ENCODE results near the gene DPY19L3. TPM values are rescaled to one million over a fixed set of nuclear protein-coding genes. Genes with fewer than 3 reads are reported as not detected.

Gene DPY19L3
- total and polyA plus RNA-seq, 2 experiments from 2014 or later = 12.5 to 64.3 TPM

DNA sequence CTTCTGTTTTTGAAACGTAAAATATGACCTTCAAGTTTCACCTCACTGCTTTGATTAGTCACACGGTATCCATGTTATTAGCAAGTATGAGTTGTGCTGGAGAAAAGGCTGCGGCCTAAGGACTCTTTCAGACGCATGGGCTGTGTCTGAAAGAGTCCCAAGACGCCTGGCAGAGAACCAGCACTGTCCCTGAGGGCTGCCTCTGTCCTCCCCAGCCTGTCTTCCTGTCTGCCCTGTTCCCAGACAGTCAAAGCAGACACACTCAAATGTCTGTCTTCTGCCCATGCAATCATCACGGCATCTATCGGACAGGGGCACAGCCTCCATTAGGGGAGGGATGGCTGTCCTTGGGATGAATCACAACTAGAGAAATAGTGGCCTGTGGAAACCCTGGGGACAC, 65.5 kb downstream of the DPY19L3 start:
- H3K27me3 ChIP-seq = no peaks in the 10 kb centered on the region
- DNase-seq (ENCODE audit: low read depth in 1 of 2, low spot score in 1 of 2) = no peak
- H3K27ac ChIP-seq = no peak overlapping the region
- no peaks in the 10 kb centered on the region for H3K4me1 ChIP-seq (ENCODE audit: low read depth)
- H3K9me3 ChIP-seq (ENCODE audit: low read depth) = no peaks in the 10 kb centered on the region
- no peak overlapping the region for H3K4me3 ChIP-seq
- H3K36me3 ChIP-seq = peaks cover 8% of the 10 kb centered on the region
- TF ChIP-seq, protein P1, sequence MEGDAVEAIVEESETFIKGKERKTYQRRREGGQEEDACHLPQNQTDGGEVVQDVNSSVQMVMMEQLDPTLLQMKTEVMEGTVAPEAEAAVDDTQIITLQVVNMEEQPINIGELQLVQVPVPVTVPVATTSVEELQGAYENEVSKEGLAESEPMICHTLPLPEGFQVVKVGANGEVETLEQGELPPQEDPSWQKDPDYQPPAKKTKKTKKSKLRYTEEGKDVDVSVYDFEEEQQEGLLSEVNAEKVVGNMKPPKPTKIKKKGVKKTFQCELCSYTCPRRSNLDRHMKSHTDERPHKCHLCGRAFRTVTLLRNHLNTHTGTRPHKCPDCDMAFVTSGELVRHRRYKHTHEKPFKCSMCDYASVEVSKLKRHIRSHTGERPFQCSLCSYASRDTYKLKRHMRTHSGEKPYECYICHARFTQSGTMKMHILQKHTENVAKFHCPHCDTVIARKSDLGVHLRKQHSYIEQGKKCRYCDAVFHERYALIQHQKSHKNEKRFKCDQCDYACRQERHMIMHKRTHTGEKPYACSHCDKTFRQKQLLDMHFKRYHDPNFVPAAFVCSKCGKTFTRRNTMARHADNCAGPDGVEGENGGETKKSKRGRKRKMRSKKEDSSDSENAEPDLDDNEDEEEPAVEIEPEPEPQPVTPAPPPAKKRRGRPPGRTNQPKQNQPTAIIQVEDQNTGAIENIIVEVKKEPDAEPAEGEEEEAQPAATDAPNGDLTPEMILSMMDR (IDR thresholded peaks at IDR 0.05; ENCODE audit: low read depth, low read length) = no peak

DNA sequence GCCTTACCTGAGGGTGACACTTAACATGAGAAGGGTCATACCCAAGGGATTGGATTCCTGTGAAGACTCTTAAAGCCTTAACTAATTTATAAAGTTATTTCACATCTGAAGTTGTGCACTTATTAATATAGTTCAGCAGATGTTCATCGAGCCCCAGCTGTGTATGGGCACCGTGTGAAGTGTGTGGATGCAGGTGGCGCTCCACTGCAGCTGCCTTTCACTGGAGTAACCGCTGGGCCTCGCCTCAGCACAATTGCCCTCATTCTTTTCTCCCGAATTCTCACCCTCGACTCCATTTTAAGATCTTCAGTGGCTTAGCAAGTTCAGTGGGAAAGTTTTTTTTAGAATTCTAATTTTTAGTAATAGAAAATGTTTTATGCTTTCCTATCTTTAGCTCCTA, 66.2 kb downstream of the DPY19L3 start:
- H3K36me3 ChIP-seq = peaks cover 8% of the 10 kb centered on the region
- TF ChIP-seq, protein P1 (IDR thresholded peaks at IDR 0.05; ENCODE audit: low read depth, low read length) = no peak

GRCh38 chr19:32475141-32476031, 69.8 kb downstream of the DPY19L3 start:
- DNase-seq (ENCODE audit: low read depth in 1 of 2, low spot score in 1 of 2) = no peak
- Histone ChIP-seq H3K4me1 (ENCODE audit: low read depth) (no peaks in the 10 kb centered on the region), H3K36me3 (peaks cover 18% of the 10 kb centered on the region), H3K27ac (no peak overlapping the region), H3K4me3 (no peak overlapping the region), H3K9me3 (ENCODE audit: low read depth) (no peaks in the 10 kb centered on the region), H3K27me3 (no peaks in the 10 kb centered on the region)
- TF ChIP-seq, protein P1 (IDR thresholded peaks at IDR 0.05; ENCODE audit: low read depth, low read length) = no peak

More for the DNA sequence above, 66.2 kb downstream of the DPY19L3 start:
- H3K27me3 ChIP-seq = no peaks in the 10 kb centered on the region
- H3K4me3 ChIP-seq = no peak overlapping the region
- no peak overlapping the region for H3K27ac ChIP-seq
- DNase-seq (ENCODE audit: low read depth in 1 of 2, low spot score in 1 of 2) = no peak
- no peaks in the 10 kb centered on the region for H3K9me3 ChIP-seq (ENCODE audit: low read depth)
- no peaks in the 10 kb centered on the region for H3K4me1 ChIP-seq (ENCODE audit: low read depth)

DNA sequence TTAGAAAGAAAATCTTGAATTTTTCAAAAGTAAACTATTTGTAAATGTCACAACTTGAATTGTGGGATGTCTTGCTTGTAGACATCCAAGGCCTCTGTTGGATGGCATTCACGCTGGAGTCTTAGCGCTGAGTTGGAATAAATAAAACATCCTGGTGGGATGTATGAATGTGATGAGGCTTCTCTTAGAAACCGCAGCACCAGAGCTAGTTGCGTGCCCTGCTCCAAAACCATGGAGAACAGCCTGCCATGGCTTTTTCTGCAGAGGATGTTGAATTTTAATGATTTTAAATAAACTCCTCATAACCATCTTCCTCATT, 70.4 kb downstream of the DPY19L3 start:
- Histone ChIP-seq H3K4me1 (ENCODE audit: low read depth) (no peaks in the 10 kb centered on the region), H3K36me3 (peaks cover 21% of the 10 kb centered on the region), H3K27ac (no peak overlapping the region), H3K4me3 (no peak overlapping the region), H3K27me3 (no peaks in the 10 kb centered on the region), H3K9me3 (ENCODE audit: low read depth) (no peaks in the 10 kb centered on the region)
- DNase-seq (ENCODE audit: low read depth in 1 of 2, low spot score in 1 of 2) = no peak
- TF ChIP-seq, protein P1 (IDR thresholded peaks at IDR 0.05; ENCODE audit: low read depth, low read length) = no peak

DNA sequence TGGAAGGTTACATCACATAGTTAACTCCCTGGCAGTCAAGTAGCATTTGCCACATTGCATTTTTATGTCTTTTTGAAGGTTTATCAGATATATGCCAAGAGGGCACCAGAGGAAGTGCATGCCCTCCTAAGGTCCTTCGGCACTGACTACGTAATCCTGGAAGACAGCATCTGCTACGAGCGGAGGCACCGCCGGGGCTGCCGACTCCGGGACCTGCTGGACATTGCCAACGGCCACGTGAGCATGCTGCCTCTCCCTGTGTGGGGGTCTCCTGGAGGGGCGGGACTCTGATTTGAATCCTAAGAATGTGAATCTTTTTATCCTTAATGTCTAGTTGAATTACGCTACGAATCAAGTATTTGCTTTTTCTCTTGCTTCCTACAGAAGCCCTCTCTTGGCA, 74.8 kb downstream of the DPY19L3 start:
- DNase-seq (ENCODE audit: low read depth in 1 of 2, low spot score in 1 of 2) = no peak
- no peaks in the 10 kb centered on the region for H3K9me3 ChIP-seq (ENCODE audit: low read depth)
- H3K4me3 ChIP-seq = no peak overlapping the region
- peaks cover 56% of the 10 kb centered on the region for H3K36me3 ChIP-seq
- TF ChIP-seq, protein P1 (IDR thresholded peaks at IDR 0.05; ENCODE audit: low read depth, low read length) = no peak
- H3K27me3 ChIP-seq = no peaks in the 10 kb centered on the region
- no peak overlapping the region for H3K27ac ChIP-seq
- H3K4me1 ChIP-seq (ENCODE audit: low read depth) = no peaks in the 10 kb centered on the region
